Smooth muscle cell (in vitro differentiated cells): ENCODE data around the gene SLC2A2. TPM values are rescaled to one million over a fixed set of nuclear protein-coding genes. Genes with fewer than 3 reads are reported as not detected.

Experiments
- DNase-seq: peaks from one replicate; lab custom pipeline; 2025; ENCODE audit not compliant: unreplicated experiment; lab: John Stamatoyannopoulos, UW
- H2AFZ ChIP-seq: fragments of 200-600 bp; sonication (generic); 2 replicates; pipeline ENCODE4 v1.6.0; 2016; ENCODE audit warnings: antibody characterized with exemption, low read depth, mild to moderate bottlenecking
- H3F3A ChIP-seq: fragments of 200-600 bp; sonication (generic); 2 replicates; pipeline ENCODE4 v1.6.0; 2017; ENCODE audit warnings: antibody characterized with exemption, low read depth
- H3K27ac ChIP-seq: fragments of 200-600 bp; sonication (generic); 2 replicates; pipeline ENCODE4 v1.5.1; 2016; ENCODE audit warnings: low read depth, mild to moderate bottlenecking
- H3K27me3 ChIP-seq: fragments of 200-600 bp; sonication (generic); 2 replicates; pipeline ENCODE4 v1.6.1; 2016; ENCODE audit warnings: low read depth, mild to moderate bottlenecking
- H3K36me3 ChIP-seq: fragments of 200-600 bp; sonication (generic); 2 replicates; pipeline ENCODE4 v1.5.1; 2016; ENCODE audit warnings: low read depth
- H3K4me1 ChIP-seq: fragments of 200-600 bp; sonication (generic); 2 replicates; pipeline ENCODE4 v1.5.1; 2016; ENCODE audit warnings: low read depth
- H3K4me2 ChIP-seq: fragments of 200-600 bp; sonication (generic); 2 replicates; pipeline ENCODE4 v1.6.0; 2016; ENCODE audit warnings: mild to moderate bottlenecking
- H3K4me3 ChIP-seq: fragments of 200-600 bp; sonication (generic); 2 replicates; pipeline ENCODE4 v1.5.1; 2016; ENCODE audit warnings: mild to moderate bottlenecking
- H3K79me2 ChIP-seq: fragments of 200-600 bp; sonication (generic); 2 replicates; pipeline ENCODE4 v1.6.0; 2016; ENCODE audit warnings: low read depth, mild to moderate bottlenecking
- H3K9ac ChIP-seq: fragments of 200-600 bp; sonication (generic); 2 replicates; pipeline ENCODE4 v1.6.0; 2016; ENCODE audit warnings: low read depth
- H3K9me3 ChIP-seq: fragments of 200-600 bp; sonication (generic); replicated peaks from 2 replicates; pipeline ENCODE4 v1.5.1; 2016; ENCODE audit warnings: low read depth
- H4K20me1 ChIP-seq: fragments of 200-600 bp; sonication (generic); 2 replicates; pipeline ENCODE4 v1.6.0; 2016; ENCODE audit warnings: low read depth
- CTCF ChIP-seq: fragments of 200-600 bp; sonication (generic); IDR thresholded peaks from 2 replicates; pipeline ENCODE4 v1.5.1; 2017; ENCODE audit warnings: borderline replicate concordance, mild to moderate bottlenecking, antibody characterized with exemption; ENCODE audit not compliant: insufficient read depth, poor library complexity, severe bottlenecking
- WGBS: methylation state at CpG from one replicate; pipeline ENCODE4 v1.1.7; 2016; ENCODE audit warnings: low lambda C conversion rate; 5-methylcytosine and 5-hydroxymethylcytosine counted together
- polyA plus RNA-seq: library from polyadenylated mRNA; unstranded; fragments of >200 nt; fragmentation: Nextera tagmentation; extraction: Ambion mirVana; gene quantifications from 2 replicates; pipeline ENCODE4 v1.2.1, GENCODE V29; 2016
- total RNA-seq: library from RNA; depleted of rRNA; stranded (reverse); fragments of >200 nt; gene quantifications from 2 replicates; pipeline ENCODE4 v1.2.3, GENCODE V29; 2014

Gene SLC2A2
- total and polyA plus RNA-seq, 2 experiments from 2014 or later, result not detected

GRCh38 chr3:171065732-171066131, 39.2 kb upstream of the SLC2A2 start:
- Histone ChIP-seq H3K36me3 (peaks cover 2% of the 10 kb centered on the region), H3K4me1 (no peaks in the 10 kb centered on the region), H3K79me2 (no peaks in the 10 kb centered on the region), H3K27ac (no peak overlapping the region), H3F3A (no peaks in the 10 kb centered on the region), H2AFZ (no peak overlapping the region), H3K9ac (no peak overlapping the region), H3K9me3 (no peaks in the 10 kb centered on the region), H3K27me3 (no peaks in the 10 kb centered on the region), H3K4me3 (no peak overlapping the region), H3K4me2 (no peak overlapping the region), H4K20me1 (no peaks in the 10 kb centered on the region)
- DNase-seq, result no peak
- 100% methylated on average over 1 of the region's 1 CpG for WGBS
- no peak for TF ChIP-seq CTCF

GRCh38 chr3:171064461-171064860, 37.9 kb upstream of the SLC2A2 start:
- Histone ChIP-seq H4K20me1 (no peaks in the 10 kb centered on the region), H3K9me3 (no peaks in the 10 kb centered on the region), H3K4me1 (no peaks in the 10 kb centered on the region), H2AFZ (no peak overlapping the region), H3K4me2 (no peak overlapping the region), H3K4me3 (no peak overlapping the region), H3K27me3 (no peaks in the 10 kb centered on the region), H3K36me3 (peaks cover 2% of the 10 kb centered on the region), H3K27ac (no peak overlapping the region), H3K9ac (no peak overlapping the region), H3F3A (no peaks in the 10 kb centered on the region), H3K79me2 (no peaks in the 10 kb centered on the region)
- WGBS, result 47% methylated on average over 2 of the region's 2 CpGs
- no peak for TF ChIP-seq CTCF
- DNase-seq, result no peak

GRCh38 chr3:171061749-171062148, 35.2 kb upstream of the SLC2A2 start:
- H3K36me3 ChIP-seq, result peaks cover 2% of the 10 kb centered on the region
- no peaks in the 10 kb centered on the region for H3K79me2 ChIP-seq
- H4K20me1 ChIP-seq, result no peaks in the 10 kb centered on the region
- no peaks in the 10 kb centered on the region for H3K4me1 ChIP-seq
- H3F3A ChIP-seq, result no peaks in the 10 kb centered on the region
- TF ChIP-seq CTCF, result no peak
- DNase-seq, result no peak
- no peak overlapping the region for H3K4me3 ChIP-seq
- no peak overlapping the region for H3K9ac ChIP-seq
- H3K4me2 ChIP-seq, result no peak overlapping the region
- no peaks in the 10 kb centered on the region for H3K27me3 ChIP-seq
- no peak overlapping the region for H2AFZ ChIP-seq
- H3K9me3 ChIP-seq, result no peaks in the 10 kb centered on the region
- WGBS, result 100% methylated on average over 1 of the region's 1 CpG
- H3K27ac ChIP-seq, result no peak overlapping the region

GRCh38 chr3:171059978-171060377, 33.5 kb upstream of the SLC2A2 start:
- H3K4me1 ChIP-seq, result peaks cover 6% of the 10 kb centered on the region
- H4K20me1 ChIP-seq, result no peaks in the 10 kb centered on the region
- H2AFZ ChIP-seq, result no peak overlapping the region
- no peak overlapping the region for H3K27ac ChIP-seq
- H3F3A ChIP-seq, result no peaks in the 10 kb centered on the region
- H3K4me2 ChIP-seq, result no peak overlapping the region
- no peaks in the 10 kb centered on the region for H3K27me3 ChIP-seq
- 64% methylated on average over 3 of the region's 3 CpGs for WGBS
- DNase-seq, result no peak
- no peaks in the 10 kb centered on the region for H3K79me2 ChIP-seq
- H3K9me3 ChIP-seq, result no peaks in the 10 kb centered on the region
- no peak for TF ChIP-seq CTCF
- no peak overlapping the region for H3K9ac ChIP-seq
- H3K4me3 ChIP-seq, result no peak overlapping the region
- H3K36me3 ChIP-seq, result no peaks in the 10 kb centered on the region
